Measurements from ENCODE around the gene RTL10. TPM values are rescaled to one million over a fixed set of nuclear protein-coding genes. Genes with fewer than 3 reads are reported as not detected.
"Not testable (repeated sequence)": the region's sequence is repeated elsewhere in the genome, so short reads cannot be mapped to it uniquely, and the experiment has no call there.

RTL10 gene
- total RNA-seq, 4 donors from 2014 or later: 2.5 to 26.1 (median 22.8) TPM

- Histone ChIP-seq H3K9me3 (no peaks in the 10 kb centered on the region), H3K27ac (no peak overlapping the region), H3K36me3 (no peaks in the 10 kb centered on the region), H3K4me3 (no peak overlapping the region), H3K27me3 (no peaks in the 10 kb centered on the region), H3K4me1 (no peaks in the 10 kb centered on the region)
- no peak for DNase-seq
- TF ChIP-seq CTCF (IDR thresholded peaks at IDR 0.05): no peak
- no peak for TF ChIP-seq POLR2A (IDR thresholded peaks at IDR 0.05)
Measured at GRCh38 chr22:19834599-19834998, 20.1 kb downstream of the RTL10 start.

- not testable (repeated sequence) for H3K9me3 ChIP-seq, H3K27ac ChIP-seq, H3K36me3 ChIP-seq, H3K27me3 ChIP-seq, H3K4me1 ChIP-seq, H3K4me3 ChIP-seq
- peak in 1 of 3 donors; percentile 21 for DNase-seq
Measured at GRCh38 chr22:19833327-19833726, 21.3 kb downstream of the RTL10 start.

- H3K4me1 ChIP-seq: no peaks in the 10 kb centered on the region
- no peaks in the 10 kb centered on the region for H3K27me3 ChIP-seq
- peaks cover 0 to 3% (median 0%) of the 10 kb centered on the region in 3 donors for H3K36me3 ChIP-seq
- no peak overlapping the region for H3K27ac ChIP-seq
- no peak overlapping the region for H3K4me3 ChIP-seq
- H3K9me3 ChIP-seq: no peaks in the 10 kb centered on the region
- DNase-seq: peak in 1 of 3 donors; percentile 19
- TF ChIP-seq CTCF (IDR thresholded peaks at IDR 0.05) (no peak), POLR2A (IDR thresholded peaks at IDR 0.05) (no peak)
Measured at GRCh38 chr22:19832476-19833108, 22.1 kb downstream of the RTL10 start.

- H3K27ac ChIP-seq, H3K36me3 ChIP-seq, H3K4me3 ChIP-seq, H3K27me3 ChIP-seq, H3K4me1 ChIP-seq, H3K9me3 ChIP-seq, DNase-seq: not testable (repeated sequence)
Measured at GRCh38 chr22:19831979-19832378, 22.7 kb downstream of the RTL10 start.

GRCh38 chr22:19831016-19831415, 23.7 kb downstream of the RTL10 start:
- TF ChIP-seq CTCF (IDR thresholded peaks at IDR 0.05): no peak
- H3K4me3 ChIP-seq: no peak overlapping the region
- no peaks in the 10 kb centered on the region for H3K4me1 ChIP-seq
- no peaks in the 10 kb centered on the region for H3K9me3 ChIP-seq
- H3K27me3 ChIP-seq: no peaks in the 10 kb centered on the region
- peak in 1 of 3 donors; percentile 19 for DNase-seq
- peaks cover 0 to 3% (median 0%) of the 10 kb centered on the region in 3 donors for H3K36me3 ChIP-seq
- no peak overlapping the region for H3K27ac ChIP-seq

GRCh38 chr22:19828035-19828401, 26.7 kb downstream of the RTL10 start:
- Histone ChIP-seq H3K27me3 (no peaks in the 10 kb centered on the region), H3K4me1 (peaks cover 0 to 9% (median under 1%) of the 10 kb centered on the region in 4 donors), H3K4me3 (no peak overlapping the region), H3K27ac (no peak overlapping the region), H3K36me3 (peaks cover 0 to 3% (median 0%) of the 10 kb centered on the region in 3 donors), H3K9me3 (no peaks in the 10 kb centered on the region)
- no peak for DNase-seq
- TF ChIP-seq CTCF (IDR thresholded peaks at IDR 0.05) (no peak), POLR2A (IDR thresholded peaks at IDR 0.05) (no peak)
